WI38 (cell line): ENCODE results near the gene B4GALNT3.

Experiments
- H3K4me3 ChIP-seq: 2 replicates; pipeline ENCODE4 v1.5.1; 2011; ENCODE audit warnings: low read depth, mild to moderate bottlenecking, control low read depth, low read length
- CTCF ChIP-seq: IDR thresholded peaks from 2 replicates; pipeline ENCODE4 v1.5.1; 2012; ENCODE audit warnings: low read depth, mild to moderate bottlenecking, control low read depth, low read length

The B4GALNT3 gene

GRCh38 chr12:534216-534615, 74.5 kb downstream of the B4GALNT3 start:
- TF ChIP-seq CTCF = no peak
- no peak overlapping the region for H3K4me3 ChIP-seq

DNA sequence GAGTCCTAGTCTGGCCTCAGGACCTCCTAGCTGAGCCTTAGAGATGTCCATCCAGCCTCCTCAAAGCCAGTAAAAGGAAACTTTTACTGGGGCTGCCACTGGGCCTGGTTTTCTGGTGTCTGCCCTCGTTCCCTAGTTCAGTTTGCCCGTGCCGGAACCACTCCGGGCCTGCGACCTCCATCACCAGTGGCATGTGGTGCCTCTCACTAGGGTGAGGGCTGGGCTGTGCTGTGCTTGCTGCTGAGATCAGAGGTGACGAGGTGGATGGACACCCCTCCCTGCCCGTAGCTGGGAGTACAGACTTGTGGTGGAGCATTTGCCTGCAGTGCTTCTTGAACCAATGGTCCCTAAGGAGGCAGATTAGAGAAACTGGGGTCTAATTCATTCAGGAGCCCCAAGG, 75.7 kb downstream of the B4GALNT3 start:
- TF ChIP-seq CTCF = no peak
- no peak overlapping the region for H3K4me3 ChIP-seq

- H3K4me3 ChIP-seq = no peak overlapping the region
- no peak for TF ChIP-seq CTCF
Measured at GRCh38 chr12:536751-537245, 77.1 kb downstream of the B4GALNT3 start.

GRCh38 chr12:537772-538171, 78.0 kb downstream of the B4GALNT3 start:
- no peak for TF ChIP-seq CTCF
- no peak overlapping the region for H3K4me3 ChIP-seq

- no peak for TF ChIP-seq CTCF
- no peak overlapping the region for H3K4me3 ChIP-seq
Measured at GRCh38 chr12:538731-539539, 79.2 kb downstream of the B4GALNT3 start.

DNA sequence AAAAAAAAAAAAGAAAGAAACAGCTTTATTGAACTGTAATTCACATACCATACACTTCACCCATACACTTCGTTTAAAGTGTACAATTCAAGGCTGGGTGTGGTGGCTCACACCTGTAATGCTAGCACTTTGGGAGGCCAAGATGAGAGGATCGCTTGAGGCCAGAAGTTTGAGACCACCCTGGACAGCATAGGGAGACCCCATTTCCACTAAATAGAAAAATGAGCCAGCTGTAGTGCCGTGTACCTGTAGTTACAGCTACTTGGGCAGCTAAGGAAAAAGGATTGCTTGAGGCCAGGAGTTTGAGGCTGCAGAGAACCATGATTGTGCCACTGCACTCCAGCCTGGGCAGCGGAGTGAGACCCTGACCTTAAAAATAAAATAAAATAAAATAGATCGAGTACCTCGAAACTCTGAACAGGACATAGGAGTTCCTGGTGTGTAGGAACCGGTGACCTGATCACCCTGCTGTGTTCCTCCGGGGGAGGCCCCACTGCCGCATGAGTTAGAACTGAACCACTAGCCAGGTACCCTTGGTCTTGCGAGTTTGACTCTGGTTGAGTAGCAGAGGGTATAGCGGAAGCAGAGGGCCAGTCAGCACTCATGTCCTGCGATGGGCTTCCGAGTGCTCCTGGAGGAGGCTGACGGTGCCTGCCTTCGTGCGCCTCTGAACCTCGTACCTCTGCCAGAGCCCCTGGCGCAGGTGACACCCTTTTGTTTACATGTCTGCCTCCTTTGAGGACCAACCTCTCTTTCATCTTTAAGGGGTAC, 80.0 kb downstream of the B4GALNT3 start:
- H3K4me3 ChIP-seq = no peak overlapping the region
- no peak for TF ChIP-seq CTCF
